GM21526 (cell line): Measurements from ENCODE around the gene GJD3.

Experiments
- ATAC-seq: cut with Tn5 transposase; IDR thresholded peaks from one replicate; pipeline ENCODE4 v1.9.1; 2021; ENCODE audit warnings: moderate library complexity; ENCODE audit not compliant: unreplicated experiment, low FRiP score

GJD3 gene

GRCh38 chr17:40341808-40342503 is 22.6 kb downstream of the GJD3 start:
- no peak for ATAC-seq

DNA sequence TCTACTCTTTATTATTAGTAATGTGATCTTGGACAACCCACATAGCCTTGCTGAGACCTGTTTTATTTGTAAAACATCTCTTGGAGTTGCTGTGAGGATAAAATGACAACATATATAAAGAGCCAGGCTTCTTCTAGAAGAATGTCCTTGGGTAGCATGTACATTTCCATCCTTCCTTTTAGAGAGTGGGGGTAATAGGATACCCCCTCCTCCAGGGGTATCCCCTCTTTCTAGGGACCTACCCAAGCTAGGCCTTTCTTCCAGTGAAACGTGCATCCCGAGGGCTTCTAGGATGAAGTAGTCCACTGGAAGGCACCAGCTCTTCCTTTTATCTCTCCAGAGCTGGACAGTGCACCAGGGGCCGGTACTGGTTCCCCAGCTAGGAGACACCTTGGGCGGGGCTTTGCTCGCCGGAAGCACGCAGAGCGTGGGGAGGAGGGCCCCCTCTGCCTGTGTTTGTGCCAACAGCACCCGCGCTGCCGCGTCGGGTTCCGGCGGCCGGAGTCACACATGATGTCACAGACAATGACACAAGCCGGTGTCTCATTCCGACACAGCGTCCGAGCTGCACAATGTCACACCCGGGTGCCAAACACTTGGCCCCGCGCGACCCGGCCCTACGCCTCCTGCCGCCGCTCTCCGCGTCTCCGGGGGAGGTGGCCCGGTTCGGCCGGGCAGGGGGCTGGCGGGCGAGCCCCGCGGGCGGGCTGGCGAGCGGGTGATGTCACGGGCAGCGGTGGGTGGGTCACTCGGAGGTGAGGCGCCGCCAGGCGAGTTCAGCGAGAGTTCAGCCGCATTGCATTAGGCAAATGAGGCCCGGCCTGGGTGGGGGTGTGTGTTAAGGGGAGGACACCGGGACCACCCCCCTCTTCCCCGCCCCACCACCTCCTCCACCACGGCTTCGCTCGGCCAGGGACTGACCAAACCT is 23.4 kb downstream of the GJD3 start:
- no peak for ATAC-seq

DNA sequence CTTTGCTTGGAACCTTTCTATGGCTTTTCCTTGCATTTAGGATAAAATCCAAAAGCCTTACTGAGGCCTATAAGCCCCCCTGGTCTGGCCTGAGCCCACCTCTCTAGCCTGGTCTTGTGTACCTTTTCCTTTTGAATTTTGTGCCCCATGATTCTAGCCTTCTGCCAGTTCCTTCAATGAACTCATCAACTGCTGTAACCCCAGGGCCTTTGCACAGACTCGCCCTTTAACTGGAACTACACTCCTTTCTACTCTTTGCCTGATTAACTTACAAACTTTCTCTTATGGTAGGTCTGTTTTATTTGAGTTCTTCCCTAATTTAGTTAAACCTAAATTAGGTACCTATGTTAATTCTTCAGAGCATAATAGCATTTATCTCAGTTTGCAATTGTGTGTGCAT is 24.2 kb downstream of the GJD3 start:
- no peak for ATAC-seq

DNA sequence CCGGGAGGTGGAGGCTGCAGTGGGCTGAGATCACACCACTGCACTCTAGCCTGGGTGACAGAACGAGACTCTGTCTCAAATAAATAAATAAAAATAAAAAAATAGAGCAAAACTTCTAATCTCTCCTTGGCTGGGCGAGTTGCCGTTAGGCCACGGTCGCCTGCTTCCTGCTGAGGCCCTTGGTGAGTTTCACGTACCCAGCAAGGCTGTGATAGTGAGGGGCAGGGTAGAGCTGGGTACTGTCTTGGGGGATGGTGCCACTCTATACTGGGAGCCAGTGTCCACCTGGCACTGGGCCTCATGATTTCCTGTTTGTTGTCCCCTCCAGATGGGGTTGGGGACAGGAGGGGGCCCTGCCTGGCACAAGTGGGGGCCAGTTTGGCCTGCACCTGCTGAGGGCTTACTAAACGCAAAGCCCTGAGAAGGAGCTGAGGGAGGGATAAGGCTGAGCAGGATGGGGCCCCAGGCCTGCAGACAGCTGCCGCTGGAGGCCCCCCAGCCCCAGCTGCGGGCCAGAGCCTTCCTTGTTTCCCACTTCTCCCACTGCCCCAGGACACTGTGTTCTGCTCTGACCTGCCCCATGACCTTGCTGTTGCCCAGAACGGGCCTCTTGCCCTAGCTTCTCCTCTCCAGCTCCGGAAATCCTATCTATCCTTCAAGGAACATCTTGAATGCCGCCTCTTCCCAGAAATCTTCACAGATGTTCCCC is 25.4 kb downstream of the GJD3 start:
- no peak for ATAC-seq

DNA sequence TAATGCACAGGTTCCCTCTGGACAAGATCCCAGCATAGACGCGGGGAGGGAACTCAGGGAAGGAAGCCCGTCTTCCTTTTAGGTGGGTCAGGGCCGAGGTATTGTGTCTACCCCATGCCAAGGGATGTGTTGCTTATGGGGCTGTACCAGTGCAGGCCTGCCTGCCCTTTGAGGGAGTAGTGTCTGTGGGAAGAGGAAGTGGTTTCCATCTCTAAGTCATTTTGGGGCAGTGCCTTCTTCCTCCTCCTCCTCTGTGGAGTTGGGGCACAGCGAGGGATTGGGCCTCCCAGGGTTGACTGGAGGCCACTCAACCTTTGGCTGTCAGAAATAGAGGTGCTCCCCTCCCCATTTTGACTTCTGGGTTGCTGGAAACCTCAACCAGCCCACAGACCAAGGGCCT is 26.5 kb downstream of the GJD3 start:
- no peak for ATAC-seq

- no peak for ATAC-seq
Observed at GRCh38 chr17:40337351-40337750, 27.2 kb downstream of the GJD3 start.

GRCh38 chr17:40335620-40336019 is 28.9 kb downstream of the GJD3 start:
- no peak for ATAC-seq

GRCh38 chr17:40333781-40334448 is 30.6 kb downstream of the GJD3 start:
- ATAC-seq: no peak

- ATAC-seq: no peak
Observed at GRCh38 chr17:40331743-40332641, 32.5 kb downstream of the GJD3 start.

GRCh38 chr17:40330850-40331470 is 33.6 kb downstream of the GJD3 start:
- no peak for ATAC-seq

- no peak for ATAC-seq
Observed at GRCh38 chr17:40329839-40330794, 34.4 kb downstream of the GJD3 start.

GRCh38 chr17:40328386-40328766 is 36.2 kb downstream of the GJD3 start:
- ATAC-seq: no peak

DNA sequence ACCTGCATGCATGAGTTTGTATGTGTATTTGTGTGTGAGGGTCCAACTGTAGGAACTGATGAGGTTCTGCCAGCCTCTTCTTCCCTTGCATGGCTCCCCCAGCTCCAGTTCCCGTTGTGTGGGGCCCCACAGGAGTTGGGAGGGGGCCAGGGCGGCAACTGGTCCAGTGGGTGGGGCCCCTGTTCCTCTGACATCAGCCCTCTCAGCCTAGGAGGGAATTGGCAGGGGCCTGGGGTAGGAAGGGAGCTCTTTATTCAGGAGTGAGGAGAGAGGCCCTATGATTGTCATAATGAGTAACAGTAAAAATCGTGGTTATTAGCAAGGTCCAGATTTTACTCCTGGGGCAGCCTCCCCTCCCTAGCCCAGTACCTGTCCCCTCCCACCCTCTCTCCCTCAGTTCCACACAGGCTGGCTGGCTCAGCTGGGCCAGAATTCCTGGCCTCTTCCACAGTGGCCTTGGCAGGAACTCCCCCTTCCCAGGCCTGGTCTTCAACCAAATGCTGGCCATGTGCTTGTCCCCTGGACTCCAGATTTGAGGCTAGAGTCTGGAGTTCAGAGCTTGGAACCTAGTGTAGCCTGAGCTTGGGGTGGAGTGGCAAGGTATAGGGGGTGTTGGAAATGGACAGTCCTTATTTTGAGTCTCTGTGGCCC is 36.7 kb downstream of the GJD3 start:
- no peak for ATAC-seq

GRCh38 chr17:40327244-40327729 is 37.2 kb downstream of the GJD3 start:
- no peak for ATAC-seq

GRCh38 chr17:40326832-40327199 is 37.7 kb downstream of the GJD3 start:
- no peak for ATAC-seq

- ATAC-seq: no peak
Observed at GRCh38 chr17:40326014-40326831, 38.3 kb downstream of the GJD3 start.
